GM19025 (cell line): Measurements from ENCODE around the gene PSPH.
"Not testable (repeated sequence)": the region's sequence is repeated elsewhere in the genome, so short reads cannot be mapped to it uniquely, and the experiment has no call there.

Source experiments
- ATAC-seq: cut with Tn5 transposase; IDR thresholded peaks from one replicate; pipeline ENCODE4 v1.9.1; 2021; ENCODE audit warnings: mild to moderate bottlenecking, low read depth, moderate library complexity; ENCODE audit not compliant: unreplicated experiment

PSPH gene

DNA sequence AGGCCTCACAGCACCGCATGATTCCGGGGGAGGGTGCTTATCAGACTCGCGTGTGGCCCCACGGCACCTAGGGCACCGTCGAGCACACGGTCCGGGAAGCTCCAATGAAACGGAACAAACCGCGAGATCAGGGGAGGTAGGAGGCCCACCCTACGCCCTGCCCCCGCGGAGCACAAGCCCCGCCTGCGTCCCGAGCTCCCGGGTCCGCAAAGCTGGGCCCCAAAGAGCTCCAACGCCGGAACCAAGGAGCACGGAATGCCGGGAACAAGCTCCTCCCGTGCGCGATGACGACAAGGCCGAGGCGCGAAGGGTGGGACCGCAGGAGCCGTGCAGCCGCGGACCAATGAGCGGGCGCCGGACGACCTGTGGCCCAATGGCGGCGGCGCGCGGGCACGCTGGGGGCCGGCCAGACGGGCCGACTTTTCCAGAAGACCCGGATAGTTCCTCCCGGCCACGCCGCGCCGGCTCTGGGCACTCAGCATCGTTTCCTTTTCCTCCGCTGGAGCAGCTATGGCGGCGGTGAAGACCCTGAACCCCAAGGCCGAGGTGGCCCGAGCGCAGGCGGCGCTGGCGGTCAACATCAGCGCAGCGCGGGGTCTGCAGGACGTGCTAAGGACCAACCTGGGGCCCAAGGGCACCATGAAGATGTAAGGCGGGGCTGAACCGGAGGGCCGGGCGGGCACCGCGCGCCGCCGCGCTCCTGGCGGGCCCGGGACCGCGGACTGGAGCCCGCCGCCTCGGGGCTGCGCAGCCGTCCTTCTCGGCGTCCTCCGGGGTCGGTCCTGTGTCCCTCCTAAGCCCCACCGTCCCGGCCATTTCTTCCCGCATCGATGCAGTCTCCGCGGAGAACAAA is at the start of gene PSPH, which contains the start of gene CCT6A:
TSS of gene PSPH (minus strand) at position 106 of the 853 bp plus-strand sequence. CDS start 30,232 bp downstream, outside the sequence.
TSS of gene CCT6A (plus strand) at position 427 of the 853 bp plus-strand sequence. CDS start at position 511, 84 bp downstream.
- peak; percentile 95 for ATAC-seq

DNA sequence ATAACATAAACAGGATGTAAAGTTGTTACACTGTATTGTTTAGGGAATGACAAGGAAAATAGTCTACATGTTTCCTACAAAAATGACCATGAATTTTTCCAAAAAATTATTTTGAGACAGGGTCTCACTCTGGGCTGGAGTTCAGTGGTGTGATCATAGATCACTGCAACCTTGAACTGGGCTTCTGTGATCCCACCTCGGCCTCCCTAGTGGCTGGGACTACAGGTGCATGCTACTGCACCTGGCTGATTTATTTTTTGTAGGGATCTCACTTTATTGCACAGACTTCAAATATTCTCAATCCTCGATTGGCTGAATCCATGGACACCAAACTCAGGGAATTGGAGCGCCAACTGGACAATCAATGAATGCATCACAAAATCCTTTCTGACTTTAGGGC is 48.4 kb upstream of the PSPH start:
- no peak for ATAC-seq

DNA sequence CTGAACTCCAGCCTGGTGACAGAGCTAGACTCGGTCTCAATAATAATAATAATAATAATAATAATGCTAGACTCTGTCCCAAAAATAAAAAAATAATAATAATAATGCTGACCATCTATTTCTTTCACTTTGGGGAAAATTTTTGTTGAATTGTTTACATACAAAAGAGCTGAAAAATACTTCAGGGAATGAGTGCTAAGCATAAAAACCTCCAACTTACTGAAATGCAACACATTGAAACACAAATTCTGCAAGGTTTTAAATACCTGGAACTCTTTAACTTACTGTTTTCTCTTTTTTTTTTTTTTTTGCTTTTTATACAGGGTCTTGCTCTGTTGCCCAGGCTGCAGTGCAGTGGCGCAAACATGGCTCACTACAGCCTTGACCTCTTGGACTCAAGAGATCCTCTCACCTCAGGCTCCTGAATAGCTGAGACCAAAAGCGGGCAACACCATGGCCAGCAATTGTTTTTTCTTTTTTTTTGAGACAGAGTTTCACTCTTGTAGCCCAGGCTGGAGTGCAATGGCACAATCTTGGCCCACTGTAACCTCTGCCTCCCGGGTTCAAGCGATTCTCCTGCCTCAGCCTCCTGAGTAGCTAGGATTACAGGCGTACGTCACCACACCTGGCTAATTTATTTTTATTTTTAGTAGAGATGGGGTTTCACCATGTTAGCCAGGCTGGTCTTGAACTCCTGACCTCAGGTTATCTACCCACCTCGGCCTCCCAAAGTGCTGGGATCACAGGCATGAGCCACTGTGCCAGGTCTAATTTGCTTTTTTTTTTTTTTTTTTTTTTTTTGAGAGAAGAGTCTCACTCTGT is 47.2 kb upstream of the PSPH start:
- not testable (repeated sequence) for ATAC-seq

DNA sequence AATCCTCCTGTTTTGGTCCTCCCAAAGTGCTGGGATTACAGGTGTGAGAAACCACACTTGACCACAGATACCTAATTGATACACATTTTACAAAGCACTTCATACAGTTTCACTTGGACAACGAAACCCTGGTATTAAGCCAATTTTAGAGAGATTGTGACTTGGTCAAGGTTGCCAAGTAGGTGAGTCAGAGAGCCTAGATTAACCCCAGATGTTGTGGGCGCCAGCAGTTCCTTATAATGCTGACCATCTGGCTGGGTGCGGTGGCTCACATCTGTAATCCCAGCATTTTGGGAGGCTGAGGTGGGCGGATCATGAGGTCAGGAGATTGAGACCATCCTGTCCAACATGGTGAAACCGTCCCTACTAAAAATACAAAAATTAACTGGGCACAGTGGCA is 46.5 kb upstream of the PSPH start:
- no peak for ATAC-seq

DNA sequence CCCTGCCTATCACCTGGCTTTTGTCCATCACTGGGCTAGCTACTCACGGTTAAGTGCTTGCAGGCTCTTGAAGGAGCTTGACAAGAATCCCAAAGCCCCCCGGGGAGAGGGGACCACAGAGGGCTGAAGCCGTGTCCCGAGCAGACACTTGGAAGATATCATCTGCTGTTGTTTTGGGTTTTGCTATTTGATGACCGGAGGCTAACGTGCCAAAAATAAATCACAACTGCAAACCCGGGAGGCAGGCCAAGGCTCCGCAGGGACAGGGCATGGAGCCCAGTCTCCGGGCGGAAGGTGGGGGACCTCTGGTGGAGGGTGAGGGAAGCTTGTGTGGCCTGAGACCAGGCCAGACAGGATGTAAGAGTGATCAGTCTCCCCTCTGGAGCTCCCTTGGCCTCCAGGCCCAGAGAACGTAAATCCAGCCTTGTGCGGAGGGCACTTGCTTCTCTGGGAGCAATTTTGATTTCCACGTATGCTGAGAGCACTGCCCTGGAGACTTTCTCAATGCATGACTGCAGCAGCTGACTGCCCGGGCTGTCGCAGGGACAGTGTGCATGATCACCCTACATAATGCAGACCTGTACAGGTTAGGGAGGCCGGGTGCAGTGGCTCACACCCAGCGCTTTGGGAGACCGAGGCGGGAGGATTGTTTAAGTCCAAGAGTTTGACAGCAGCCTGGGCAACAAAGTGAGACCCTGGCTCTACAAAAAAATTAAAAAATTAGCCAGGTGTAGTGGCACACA is 41.7 kb upstream of the PSPH start, which contains the start of gene PHKG1:
TSS of gene PHKG1 (minus strand) at position 164 of the 743 bp plus-strand sequence. CDS start 4,011 bp downstream, outside the sequence.
- no peak for ATAC-seq

DNA sequence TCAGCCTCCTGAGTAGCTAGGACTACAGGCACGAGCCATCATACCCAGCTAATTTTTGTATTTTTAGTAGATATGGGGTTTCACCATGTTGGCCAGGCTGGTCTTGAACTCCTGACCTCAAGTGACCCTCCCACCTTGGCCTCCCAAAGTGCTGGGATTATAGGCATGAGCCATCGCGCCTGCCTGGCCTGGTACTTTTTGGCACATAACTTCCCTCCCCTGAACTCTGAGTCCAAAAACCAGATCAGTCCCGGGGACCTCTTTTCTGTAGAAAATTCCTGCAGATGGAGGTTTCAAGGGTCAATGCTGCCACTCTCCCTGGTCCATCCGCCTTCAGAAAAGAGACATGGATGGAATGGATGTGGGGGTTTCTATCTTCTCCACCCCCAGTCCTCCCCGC is 41.1 kb upstream of the PSPH start:
- ATAC-seq, result not testable (repeated sequence)

DNA sequence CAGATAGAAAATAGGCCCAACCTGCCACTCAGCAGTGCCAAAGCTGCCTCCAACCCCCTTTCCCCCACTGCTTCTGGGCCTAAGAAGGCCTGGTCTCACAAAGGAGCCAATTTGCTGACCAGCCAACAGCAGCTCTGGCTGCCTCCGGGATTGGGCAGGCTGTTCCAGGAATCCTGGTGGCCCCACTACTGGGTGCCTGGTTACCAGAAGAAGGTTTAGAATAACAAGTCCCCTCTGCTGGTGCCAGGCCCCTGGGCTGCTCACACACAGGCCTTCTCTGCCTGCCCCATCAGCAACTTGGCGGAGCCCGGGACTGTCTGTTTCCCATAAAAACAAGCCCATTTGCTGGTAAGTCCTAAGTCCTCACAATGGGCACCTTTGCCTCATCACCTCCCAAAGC is 40.3 kb upstream of the PSPH start:
- no peak for ATAC-seq

DNA sequence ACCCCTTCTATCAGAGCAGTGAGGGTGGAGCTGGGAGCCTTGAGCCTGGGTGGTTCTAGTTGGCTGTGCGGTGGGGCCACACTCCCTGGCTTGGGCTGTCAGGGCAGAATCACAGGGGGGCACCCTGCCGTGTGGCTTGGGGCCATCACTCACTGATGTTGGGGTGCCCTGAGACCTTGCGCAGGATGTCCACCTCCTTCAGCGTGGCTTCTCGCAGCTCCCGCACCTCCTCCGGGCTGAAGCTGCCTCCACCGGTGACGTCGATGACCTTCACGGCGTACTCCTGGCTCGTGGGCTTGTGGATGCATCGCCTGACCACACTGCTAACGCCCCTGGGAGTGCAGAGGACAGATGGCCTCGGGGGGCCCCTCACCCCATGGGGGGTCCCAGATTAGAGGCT is 36.2 kb upstream of the PSPH start:
- no peak for ATAC-seq

DNA sequence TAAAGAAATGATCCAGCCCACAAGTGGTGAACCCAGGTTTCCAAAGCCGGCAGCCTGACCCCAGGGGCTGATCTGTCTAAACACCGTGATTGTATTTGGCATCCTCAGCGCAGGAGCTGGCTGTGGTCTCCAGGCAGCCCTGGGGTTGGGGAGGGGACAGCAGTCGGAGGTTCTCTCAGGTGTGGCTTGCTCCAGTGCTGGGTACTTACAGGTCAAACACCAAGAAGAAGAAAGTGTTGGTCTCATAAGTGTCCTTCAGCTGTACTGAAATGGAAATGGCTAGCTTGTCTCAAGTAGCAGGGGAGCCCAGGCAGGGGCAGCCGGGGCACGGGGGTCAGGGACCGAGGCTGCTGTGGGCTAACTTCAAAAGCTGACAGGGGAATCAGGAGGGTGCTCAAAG is 35.5 kb upstream of the PSPH start:
- no peak for ATAC-seq

DNA sequence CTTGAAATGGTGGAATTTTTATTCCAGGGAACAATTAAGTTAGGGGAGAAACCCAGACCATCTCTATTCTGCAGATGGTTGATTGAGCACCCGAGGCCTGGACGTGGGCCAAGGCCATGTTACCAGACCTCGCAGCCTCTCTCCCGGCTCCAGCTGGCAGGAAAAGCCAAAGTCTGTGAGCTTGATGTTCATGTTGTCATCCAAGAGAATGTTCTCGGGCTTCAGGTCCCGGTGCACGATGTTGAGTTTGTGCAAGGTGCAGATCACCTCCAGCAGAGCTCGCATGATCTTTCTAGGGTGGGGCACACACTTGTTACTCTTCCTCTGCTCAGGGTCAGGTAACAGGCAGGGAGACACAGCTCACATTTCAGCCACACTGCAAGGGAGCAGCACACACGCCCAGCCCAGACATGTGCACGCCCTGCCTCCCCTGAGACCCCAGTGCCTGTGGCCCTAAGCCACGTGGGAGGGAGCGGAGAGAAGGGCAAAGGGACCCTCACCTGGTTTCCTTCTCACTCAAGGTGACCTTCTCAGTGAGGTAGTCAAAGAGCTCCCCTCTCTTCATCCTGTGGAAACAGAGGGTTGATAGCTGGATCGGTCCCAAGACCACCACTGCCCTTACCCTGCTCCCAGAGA is 32.0 kb upstream of the PSPH start:
- no peak for ATAC-seq

DNA sequence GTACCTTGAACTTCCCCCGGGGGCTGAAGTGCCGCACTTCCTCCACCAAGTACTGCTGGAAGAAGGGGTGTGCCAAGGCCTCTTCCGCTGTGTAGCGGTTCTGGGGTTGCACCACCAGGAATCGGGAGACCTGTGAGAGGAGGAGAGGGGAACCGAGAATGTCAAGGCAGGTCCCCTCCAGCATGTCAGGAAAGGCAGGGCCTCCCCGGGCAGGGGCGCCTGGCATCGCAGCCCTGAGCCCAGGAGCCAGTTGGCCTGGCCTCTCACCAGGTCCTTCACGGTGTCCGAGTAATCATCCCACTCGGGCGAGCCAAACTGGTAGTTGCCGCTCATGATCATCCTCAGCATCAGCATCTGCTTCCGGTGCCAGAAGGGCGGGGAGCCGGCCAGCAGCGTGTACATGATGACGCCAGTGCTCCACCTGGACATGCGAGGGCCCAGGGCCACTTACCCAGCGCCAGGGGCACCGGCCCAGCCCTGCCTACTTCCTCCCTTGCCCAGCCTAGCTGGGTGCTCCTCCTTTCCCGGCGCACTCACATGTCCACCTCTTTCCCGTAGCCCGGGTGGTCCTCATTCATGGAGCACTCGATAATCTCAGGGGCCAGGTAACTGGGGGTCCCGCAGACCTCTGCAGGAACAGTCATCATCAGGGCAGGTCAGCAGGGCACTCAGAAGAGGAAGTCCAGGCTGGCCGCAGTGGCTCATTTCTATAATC is 30.5 kb upstream of the PSPH start:
- no peak for ATAC-seq

DNA sequence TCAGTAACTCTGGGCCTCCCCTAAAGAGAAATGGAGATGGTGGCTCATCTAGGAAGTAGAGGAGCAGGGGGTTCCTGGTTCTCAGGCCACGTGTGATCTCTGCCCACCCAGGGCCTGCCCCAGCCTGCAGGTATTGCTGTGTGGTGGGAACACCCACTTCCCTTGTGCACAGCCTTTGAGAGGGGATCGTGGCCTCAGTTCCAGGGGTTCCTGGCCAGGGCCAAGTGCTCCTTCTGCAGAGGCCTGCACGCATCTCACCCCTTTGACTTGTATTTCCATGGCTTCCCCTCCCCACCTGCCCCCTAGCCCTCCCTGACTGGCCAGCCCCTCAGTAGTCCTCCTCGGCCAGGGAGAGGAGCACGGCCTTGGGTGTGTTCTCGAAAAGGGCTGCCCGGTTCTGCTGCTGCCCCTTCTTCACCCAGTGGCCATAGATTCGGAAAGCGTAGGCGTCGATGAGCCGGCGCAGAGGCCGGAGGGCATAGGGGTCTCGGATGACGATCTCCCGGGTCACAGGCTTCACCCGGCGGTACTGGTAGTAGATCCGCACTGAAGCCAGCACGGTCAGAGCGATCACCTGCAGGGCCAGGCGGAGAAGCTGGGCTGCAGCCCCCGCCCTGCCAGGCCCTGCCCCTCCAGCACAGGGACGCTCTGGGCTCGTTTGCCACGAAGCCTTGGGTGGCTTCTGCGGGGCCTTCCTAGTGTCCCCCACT is 29.6 kb upstream of the PSPH start:
- not testable (repeated sequence) for ATAC-seq

DNA sequence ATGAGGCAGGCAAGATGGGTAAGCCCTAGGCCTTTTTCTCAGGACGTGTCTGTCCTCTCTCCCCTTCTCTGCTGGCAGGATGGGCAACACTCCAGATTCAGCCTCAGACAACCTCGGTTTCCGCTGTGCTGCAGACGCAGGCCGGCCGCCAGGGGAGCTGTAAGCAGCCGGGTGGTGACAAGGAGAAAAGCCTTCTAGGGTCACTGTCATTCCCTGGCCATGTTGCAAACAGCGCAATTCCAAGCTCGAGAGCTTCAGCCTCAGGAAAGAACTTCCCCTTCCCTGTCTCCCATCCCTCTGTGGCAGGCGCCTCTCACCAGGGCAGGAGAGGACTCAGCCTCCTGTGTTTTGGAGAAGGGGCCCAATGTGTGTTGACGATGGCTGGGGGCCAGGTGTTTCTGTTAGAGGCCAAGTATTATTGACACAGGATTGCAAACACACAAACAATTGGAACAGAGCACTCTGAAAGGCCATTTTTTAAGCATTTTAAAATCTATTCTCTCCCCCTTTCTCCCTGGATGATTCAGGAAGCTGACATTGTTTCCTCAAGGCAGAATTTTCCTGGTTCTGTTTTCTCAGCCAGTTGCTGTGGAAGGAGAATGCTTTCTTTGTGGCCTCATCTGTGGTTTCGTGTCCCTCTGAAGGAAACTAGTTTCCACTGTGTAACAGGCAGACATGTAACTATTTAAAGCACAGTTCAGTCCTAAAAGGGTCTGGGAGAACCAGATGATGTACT is 28.4 kb upstream of the PSPH start:
- no peak for ATAC-seq

DNA sequence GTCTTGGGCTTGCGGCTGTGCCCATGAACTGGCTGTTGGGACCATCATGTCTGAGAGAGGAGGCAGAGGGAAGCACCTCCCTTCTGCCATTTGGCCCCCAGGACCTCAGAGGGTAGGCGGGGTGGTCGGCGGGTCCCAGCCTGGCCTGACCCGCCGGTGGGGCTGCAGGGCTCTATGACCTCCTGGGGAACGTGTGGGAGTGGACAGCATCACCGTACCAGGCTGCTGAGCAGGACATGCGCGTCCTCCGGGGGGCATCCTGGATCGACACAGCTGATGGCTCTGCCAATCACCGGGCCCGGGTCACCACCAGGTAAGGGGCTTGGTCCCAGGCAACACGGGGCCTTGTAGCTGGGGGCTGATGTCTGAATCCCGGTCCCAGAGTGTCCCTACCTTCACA is 27.0 kb upstream of the PSPH start:
- ATAC-seq, result no peak

DNA sequence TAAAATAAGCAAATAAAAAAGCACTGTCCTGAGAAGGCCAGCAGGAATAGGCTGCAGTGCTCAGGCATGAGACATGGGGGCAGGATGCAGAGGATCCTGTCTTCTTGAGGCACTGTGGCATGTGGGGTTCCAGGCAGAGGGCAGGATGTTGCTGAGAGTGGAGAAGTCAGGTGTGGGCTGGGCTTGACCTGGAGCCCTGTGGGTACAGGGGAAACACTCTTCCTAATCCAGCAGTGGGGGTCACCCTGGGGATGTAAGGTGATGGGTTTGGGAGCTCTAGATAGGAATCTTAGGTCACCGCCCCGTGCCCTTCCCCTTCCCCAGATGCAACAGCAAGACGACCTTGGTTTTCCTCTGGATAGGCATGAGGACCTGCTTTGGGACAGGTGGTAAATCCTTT is 26.4 kb upstream of the PSPH start:
- ATAC-seq, result no peak

DNA sequence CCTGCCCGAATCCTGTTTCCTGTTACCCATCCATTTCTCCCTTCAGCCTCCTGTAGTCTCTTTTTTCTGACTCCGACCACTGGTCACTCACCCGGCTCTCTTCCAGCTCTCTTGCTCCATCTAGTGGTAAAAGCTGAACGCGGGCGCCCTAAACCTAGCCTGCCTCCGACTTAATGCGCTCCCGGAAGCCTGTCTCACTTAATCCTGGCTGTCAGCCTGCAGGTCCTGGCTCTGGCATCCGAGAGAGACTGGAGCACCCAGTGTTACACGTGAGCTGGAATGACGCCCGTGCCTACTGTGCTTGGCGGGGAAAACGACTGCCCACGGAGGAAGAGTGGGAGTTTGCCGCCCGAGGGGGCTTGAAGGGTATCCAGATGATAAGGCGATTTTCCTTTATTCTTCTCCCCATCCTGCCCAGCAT is 23.1 kb upstream of the PSPH start:
- ATAC-seq, result peak; percentile 82

DNA sequence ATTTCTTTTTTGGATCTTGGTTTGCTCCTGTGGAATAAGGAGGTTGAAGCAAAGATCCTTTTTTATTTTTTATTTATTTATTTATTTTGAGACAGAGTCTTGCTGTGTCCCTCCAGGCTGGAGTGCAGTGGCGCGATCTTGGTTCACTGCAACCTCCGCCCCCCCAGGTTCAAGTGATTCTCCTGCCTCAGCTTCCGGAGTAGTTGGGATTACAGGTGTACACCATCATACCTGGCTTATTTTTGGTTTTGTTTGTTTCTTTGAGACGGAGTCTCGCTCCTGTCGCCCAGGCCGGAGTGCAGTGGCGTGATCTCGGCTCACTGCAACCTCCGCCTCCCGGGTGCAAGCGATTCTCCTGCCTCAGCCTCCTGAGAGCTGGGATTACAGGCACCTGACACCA is 15.1 kb upstream of the PSPH start:
- not testable (repeated sequence) for ATAC-seq
